NCI-H2029 (cell line): ENCODE measurements around the gene PAIP1.
"Not testable (repeated sequence)": the region's sequence is repeated elsewhere in the genome, so short reads cannot be mapped to it uniquely, and the experiment has no call there.

Experiments used
- DNase-seq: peaks from one replicate; lab custom pipeline; 2025; lab: John Stamatoyannopoulos, UW

Gene PAIP1

GRCh38 chr5:43514816-43515677, 41.8 kb downstream of the PAIP1 start, which contains the start of gene C5orf34:
Gene C5orf34, minus strand, starts transcription at chr5:43515148. Its CDS starts 5,809 bp downstream, at chr5:43509339.
- peak; percentile 98 for DNase-seq

- DNase-seq: no peak
Observed at GRCh38 chr5:43514471-43514815, 42.4 kb downstream of the PAIP1 start.

GRCh38 chr5:43514025-43514424, 42.9 kb downstream of the PAIP1 start:
- DNase-seq: no peak

GRCh38 chr5:43511062-43511461, 45.8 kb downstream of the PAIP1 start:
- not testable (repeated sequence) for DNase-seq

- no peak for DNase-seq
Observed at GRCh38 chr5:43498581-43498980, 58.3 kb downstream of the PAIP1 start.

- DNase-seq: peak; percentile 53
Observed at GRCh38 chr5:43497311-43498104, 59.4 kb downstream of the PAIP1 start.

GRCh38 chr5:43491326-43491725, 65.6 kb downstream of the PAIP1 start:
- DNase-seq: no peak

- DNase-seq: no peak
Observed at GRCh38 chr5:43486353-43486752, 70.5 kb downstream of the PAIP1 start.

- DNase-seq: no peak
Observed at GRCh38 chr5:43485406-43485805, 71.5 kb downstream of the PAIP1 start.

- DNase-seq: peak; percentile 74
Observed at GRCh38 chr5:43484106-43484849, 72.6 kb downstream of the PAIP1 start.

- DNase-seq: peak; percentile 89
Observed at GRCh38 chr5:43483298-43484105, 73.4 kb downstream of the PAIP1 start, which contains the start of gene TMEM267. Gene TMEM267, minus strand, starts transcription at chr5:43483865. Its CDS starts 29,896 bp downstream, at chr5:43453969.

- no peak for DNase-seq
Observed at GRCh38 chr5:43482490-43483297, 74.2 kb downstream of the PAIP1 start.
